K562 (cell line): Measurements from ENCODE around the gene TRAPPC5. TPM values are rescaled to one million over a fixed set of nuclear protein-coding genes. Genes with fewer than 3 reads are reported as not detected.
A peak's percentile ranks its signal among the peaks of the same experiment; 100 is the strongest.

ENCODE experiments used
- BRCA1 ChIP-seq, 2 experiments: fragments of 450-650 bp in 1 of 2; sonication (generic) in 1 of 2; formaldehyde crosslinking in 1 of 2; IDR thresholded peaks; 2 replicates each; pipeline versions ENCODE4 v1.5.0 to v1.6.1; 2017 to 2020; ENCODE audit warnings: mild to moderate bottlenecking in 1 of 2, missing genetic modification reagents in 1 of 2
- EHMT2 ChIP-seq: fragments of 450-650 bp; IDR thresholded peaks from 2 replicates; pipeline ENCODE4 v1.6.1; 2018; ENCODE audit warnings: antibody characterized with exemption
- FOSL1 ChIP-seq: fragments of 200-800 bp; sonication (Bioruptor generic); conservative IDR thresholded peaks from 2 replicates; pipeline ENCODE4 v1.6.1; 2016; ENCODE audit warnings: missing genetic modification characterization, missing compliant biosample characterization
- GTF2E2 ChIP-seq: fragments of 200-800 bp; sonication (Bioruptor generic); IDR thresholded peaks from 2 replicates; pipeline ENCODE4 v1.6.1; 2016; ENCODE audit warnings: missing genetic modification characterization, missing compliant biosample characterization
- MCM5 ChIP-seq: fragments of 450-650 bp; IDR thresholded peaks from 2 replicates; pipeline ENCODE4 v1.6.1; 2016; ENCODE audit warnings: low read depth
- PCBP2 ChIP-seq: fragments of 200-400 bp; formaldehyde crosslinking; IDR thresholded peaks from 2 replicates; pipeline ENCODE4 v1.6.1; 2018; ENCODE audit warnings: low read length, low read depth, mild to moderate bottlenecking, moderate library complexity; ENCODE audit not compliant: poor library complexity, severe bottlenecking
- PHTF2 ChIP-seq: fragments of 250-450 bp; sonication (Bioruptor Pico); IDR thresholded peaks from 2 replicates; pipeline ENCODE4 v1.5.0; 2021; ENCODE audit warnings: mild to moderate bottlenecking
- RFX7 ChIP-seq: fragments of 250-450 bp; sonication (Bioruptor Pico); IDR thresholded peaks from 2 replicates; pipeline ENCODE4 v1.5.1; 2021; ENCODE audit warnings: mild to moderate bottlenecking
- SMARCB1 ChIP-seq: IDR thresholded peaks from 2 replicates; pipeline ENCODE4 v1.6.1; 2011; ENCODE audit warnings: improper control_type of control experiment, low read depth; ENCODE audit not compliant: insufficient read length
- TCFL5 ChIP-seq: fragments of 250-450 bp; sonication (Bioruptor Pico); conservative IDR thresholded peaks from 2 replicates; pipeline ENCODE4 v1.6.1; 2021; ENCODE audit warnings: mild to moderate bottlenecking, moderate library complexity, matching md5 sums
- TRIM24 ChIP-seq, 2 experiments: fragments of 450-650 bp; IDR thresholded peaks; 2 replicates each; pipeline ENCODE4 v1.6.1; 2016
- ZNF124 ChIP-seq: sonication (generic); formaldehyde crosslinking; IDR thresholded peaks from 2 replicates; pipeline ENCODE4 v1.8.1; 2022; ENCODE audit warnings: missing genetic modification reagents
- ZNF134 ChIP-seq: fragments of 250-450 bp; sonication (Bioruptor Pico); conservative IDR thresholded peaks from 2 replicates; pipeline ENCODE4 v1.4.0; 2020
- ZNF3 ChIP-seq: fragments of 250-450 bp; sonication (Bioruptor Pico); IDR thresholded peaks from 2 replicates; pipeline ENCODE4 v1.5.0; 2021; ENCODE audit warnings: mild to moderate bottlenecking, moderate library complexity
- ZNF436 ChIP-seq: fragments of 250-450, 450-650 bp; sonication (Bioruptor Pico); formaldehyde crosslinking; IDR thresholded peaks from 2 replicates; pipeline ENCODE4 v1.7.0; 2020; ENCODE audit warnings: mild to moderate bottlenecking
- polyA plus RNA-seq, 8 experiments: library from polyadenylated mRNA; depleted of rRNA in 4 of 8; stranded (reverse) in 5 of 8; unstranded in 3 of 8; fragments of >200 nt; fragmentation: Nextera tagmentation in 2 of 8; fragmentation: Illumina TruSeq in 1 of 8; extraction: Ambion mirVana in 2 of 8; extraction: Trizol in 1 of 8; gene quantifications; 2 replicates each; pipeline versions ENCODE4 v1.2.1 to v1.2.3, GENCODE V29; 2011 to 2014; ENCODE audit warnings: inconsistent platforms in 1 of 8, missing spikeins in 1 of 8
- total RNA-seq, 7 experiments: library from RNA; depleted of rRNA in 6 of 7; stranded (reverse); fragments of >200 nt in 6 of 7; fragmentation: Illumina TruSeq in 2 of 7; extraction: Trizol in 2 of 7; gene quantifications; 2 replicates each; pipeline versions ENCODE4 v1.2.1 to v1.2.3, GENCODE V29; 2011 to 2021; ENCODE audit warnings: low replicate concordance in 1 of 7
- TF ChIP-seq, protein P1 (sequence below): sonication (generic); formaldehyde crosslinking; IDR thresholded peaks from 2 replicates; pipeline ENCODE4 v1.8.0; 2022; ENCODE audit warnings: missing genetic modification reagents, mild to moderate bottlenecking, moderate library complexity, borderline replicate concordance
- TF ChIP-seq, protein P2 (sequence below), 2 experiments: fragments of 200-800 bp in 1 of 2; sonication (Bioruptor generic) in 1 of 2; sonication (generic) in 1 of 2; formaldehyde crosslinking in 1 of 2; IDR thresholded peaks in 1 of 2; conservative IDR thresholded peaks in 1 of 2; 2 replicates each; pipeline versions ENCODE4 v1.5.0 to v1.6.1; 2016 to 2020; ENCODE audit warnings: missing compliant biosample characterization in 1 of 2, missing genetic modification characterization in 1 of 2, missing genetic modification reagents in 1 of 2
- TF ChIP-seq, protein P3 (sequence below): fragments of 200-400 bp; formaldehyde crosslinking; IDR thresholded peaks from 2 replicates; pipeline ENCODE4 v1.6.1; 2017; ENCODE audit warnings: mild to moderate bottlenecking, low read depth, low read length, moderate library complexity
- TF ChIP-seq, protein P4 (sequence below): fragments of 250-450 bp; sonication (Bioruptor Pico); IDR thresholded peaks from 2 replicates; pipeline ENCODE4 v1.8.0; 2021; ENCODE audit warnings: mild to moderate bottlenecking, moderate library complexity

The TRAPPC5 gene
- total and polyA plus RNA-seq, 9 of the 15 experiments (the other 6 are each of a cell fraction or from before 2014, with no cell fraction given), result 2.0 to 76.9 (median 29.3) TPM

DNA sequence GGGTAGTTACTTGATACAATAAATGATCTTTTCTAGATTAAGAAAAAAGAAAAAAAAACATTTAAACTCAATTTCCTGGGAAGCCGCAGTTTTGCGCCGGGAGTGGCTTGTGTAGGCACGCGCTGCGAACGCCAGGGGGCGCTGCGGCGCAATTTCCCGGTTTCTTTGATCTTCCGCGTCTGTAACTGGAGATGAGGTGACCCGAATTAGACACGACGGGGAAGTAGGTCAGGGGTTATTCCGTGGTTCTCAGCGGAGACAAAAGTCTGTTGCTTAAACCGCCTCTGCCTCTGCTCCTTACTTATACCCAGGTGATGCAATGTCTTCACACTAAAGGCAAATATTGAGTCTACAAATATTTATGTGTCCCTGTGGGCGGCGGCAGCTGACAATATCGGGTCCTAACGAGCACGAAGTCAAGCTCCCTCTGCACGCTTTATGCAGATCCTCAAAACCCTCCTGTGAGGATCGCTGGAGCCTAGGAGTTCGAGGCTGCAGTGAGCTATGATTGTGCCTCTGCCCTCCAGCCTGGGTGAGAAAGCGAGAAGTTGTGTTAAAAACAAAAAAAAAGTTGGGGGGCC lies 28.5 kb upstream of the TRAPPC5 start (continued):
- TF ChIP-seq, protein P1, sequence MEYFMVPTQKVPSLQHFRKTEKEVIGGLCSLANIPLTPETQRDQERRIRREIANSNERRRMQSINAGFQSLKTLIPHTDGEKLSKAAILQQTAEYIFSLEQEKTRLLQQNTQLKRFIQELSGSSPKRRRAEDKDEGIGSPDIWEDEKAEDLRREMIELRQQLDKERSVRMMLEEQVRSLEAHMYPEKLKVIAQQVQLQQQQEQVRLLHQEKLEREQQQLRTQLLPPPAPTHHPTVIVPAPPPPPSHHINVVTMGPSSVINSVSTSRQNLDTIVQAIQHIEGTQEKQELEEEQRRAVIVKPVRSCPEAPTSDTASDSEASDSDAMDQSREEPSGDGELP (CRISPR knock-in tag), result peak; percentile 65; the same call in 1 of the 2 replicates
- TF ChIP-seq, protein P2, sequence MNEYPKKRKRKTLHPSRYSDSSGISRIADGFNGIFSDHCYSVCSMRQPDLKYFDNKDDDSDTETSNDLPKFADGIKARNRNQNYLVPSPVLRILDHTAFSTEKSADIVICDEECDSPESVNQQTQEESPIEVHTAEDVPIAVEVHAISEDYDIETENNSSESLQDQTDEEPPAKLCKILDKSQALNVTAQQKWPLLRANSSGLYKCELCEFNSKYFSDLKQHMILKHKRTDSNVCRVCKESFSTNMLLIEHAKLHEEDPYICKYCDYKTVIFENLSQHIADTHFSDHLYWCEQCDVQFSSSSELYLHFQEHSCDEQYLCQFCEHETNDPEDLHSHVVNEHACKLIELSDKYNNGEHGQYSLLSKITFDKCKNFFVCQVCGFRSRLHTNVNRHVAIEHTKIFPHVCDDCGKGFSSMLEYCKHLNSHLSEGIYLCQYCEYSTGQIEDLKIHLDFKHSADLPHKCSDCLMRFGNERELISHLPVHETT (CRISPR knock-in tag; conservative IDR thresholded peaks at IDR 0.05 in 1 of 2, IDR thresholded peaks at IDR 0.05 in 1 of 2), result no peak
- no peak for TF ChIP-seq ZNF3 (CRISPR knock-in tag)
- TF ChIP-seq TCFL5 (CRISPR knock-in tag), result no peak
- no peak for TF ChIP-seq FOSL1 (tag)
- no peak for TF ChIP-seq SMARCB1
- no peak for TF ChIP-seq RFX7 (CRISPR knock-in tag)
- TF ChIP-seq PHTF2, result no peak
- TF ChIP-seq GTF2E2 (tag), result no peak
- TF ChIP-seq ZNF436 (CRISPR knock-in tag), result no peak
- TF ChIP-seq ZNF134, result no peak
- no peak for TF ChIP-seq ZNF124 (CRISPR knock-in tag)
- no peak for TF ChIP-seq MCM5
- no peak for TF ChIP-seq BRCA1 (IDR thresholded peaks at IDR 0.05)
- TF ChIP-seq BRCA1 (CRISPR knock-in tag; IDR thresholded peaks at IDR 0.05), result no peak
- TF ChIP-seq, protein P3, sequence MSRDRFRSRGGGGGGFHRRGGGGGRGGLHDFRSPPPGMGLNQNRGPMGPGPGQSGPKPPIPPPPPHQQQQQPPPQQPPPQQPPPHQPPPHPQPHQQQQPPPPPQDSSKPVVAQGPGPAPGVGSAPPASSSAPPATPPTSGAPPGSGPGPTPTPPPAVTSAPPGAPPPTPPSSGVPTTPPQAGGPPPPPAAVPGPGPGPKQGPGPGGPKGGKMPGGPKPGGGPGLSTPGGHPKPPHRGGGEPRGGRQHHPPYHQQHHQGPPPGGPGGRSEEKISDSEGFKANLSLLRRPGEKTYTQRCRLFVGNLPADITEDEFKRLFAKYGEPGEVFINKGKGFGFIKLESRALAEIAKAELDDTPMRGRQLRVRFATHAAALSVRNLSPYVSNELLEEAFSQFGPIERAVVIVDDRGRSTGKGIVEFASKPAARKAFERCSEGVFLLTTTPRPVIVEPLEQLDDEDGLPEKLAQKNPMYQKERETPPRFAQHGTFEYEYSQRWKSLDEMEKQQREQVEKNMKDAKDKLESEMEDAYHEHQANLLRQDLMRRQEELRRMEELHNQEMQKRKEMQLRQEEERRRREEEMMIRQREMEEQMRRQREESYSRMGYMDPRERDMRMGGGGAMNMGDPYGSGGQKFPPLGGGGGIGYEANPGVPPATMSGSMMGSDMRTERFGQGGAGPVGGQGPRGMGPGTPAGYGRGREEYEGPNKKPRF, result no peak
- TF ChIP-seq, protein P4, sequence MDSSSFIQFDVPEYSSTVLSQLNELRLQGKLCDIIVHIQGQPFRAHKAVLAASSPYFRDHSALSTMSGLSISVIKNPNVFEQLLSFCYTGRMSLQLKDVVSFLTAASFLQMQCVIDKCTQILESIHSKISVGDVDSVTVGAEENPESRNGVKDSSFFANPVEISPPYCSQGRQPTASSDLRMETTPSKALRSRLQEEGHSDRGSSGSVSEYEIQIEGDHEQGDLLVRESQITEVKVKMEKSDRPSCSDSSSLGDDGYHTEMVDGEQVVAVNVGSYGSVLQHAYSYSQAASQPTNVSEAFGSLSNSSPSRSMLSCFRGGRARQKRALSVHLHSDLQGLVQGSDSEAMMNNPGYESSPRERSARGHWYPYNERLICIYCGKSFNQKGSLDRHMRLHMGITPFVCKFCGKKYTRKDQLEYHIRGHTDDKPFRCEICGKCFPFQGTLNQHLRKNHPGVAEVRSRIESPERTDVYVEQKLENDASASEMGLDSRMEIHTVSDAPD (CRISPR knock-in tag), result no peak
- TF ChIP-seq PCBP2, result no peak
- TF ChIP-seq TRIM24 (IDR thresholded peaks at IDR 0.05), result peak in 1 of 2 experiments; percentile 59; a peak in 1 of 4 replicates
- no peak for TF ChIP-seq EHMT2
